ENCODE results near the gene ROBO1.

DNA sequence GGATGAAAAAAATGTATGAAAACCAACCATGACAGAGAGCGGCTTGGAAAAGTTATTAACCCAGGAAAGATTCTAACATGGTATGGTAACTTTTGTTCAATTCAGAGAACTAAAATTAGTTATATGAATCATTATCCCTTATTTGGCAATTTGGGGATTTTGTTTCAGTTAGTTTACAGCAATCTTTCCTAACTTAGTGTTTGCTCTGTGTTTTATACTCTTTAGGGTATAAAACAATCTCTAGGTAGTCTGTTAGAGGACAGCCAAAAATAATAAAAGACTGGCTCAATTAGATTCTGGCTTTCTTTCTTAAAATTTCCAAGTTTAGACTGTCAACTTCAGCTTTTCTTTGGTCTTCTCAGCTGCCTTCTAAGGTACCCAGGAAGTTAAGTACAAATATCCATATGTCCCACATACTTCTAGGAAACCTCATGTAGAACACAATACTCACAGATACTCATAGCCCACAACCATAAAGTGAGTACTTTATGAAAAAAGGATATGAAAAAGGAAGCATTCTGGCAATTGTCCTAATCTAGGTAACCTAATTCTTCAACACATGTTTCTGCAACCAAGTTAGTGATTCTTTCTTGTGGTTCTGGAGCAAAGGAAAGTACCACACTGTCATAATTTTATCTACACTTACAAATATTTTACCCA lies 849.3 kb downstream of the ROBO1 start:
- TF ChIP-seq, protein P1, sequence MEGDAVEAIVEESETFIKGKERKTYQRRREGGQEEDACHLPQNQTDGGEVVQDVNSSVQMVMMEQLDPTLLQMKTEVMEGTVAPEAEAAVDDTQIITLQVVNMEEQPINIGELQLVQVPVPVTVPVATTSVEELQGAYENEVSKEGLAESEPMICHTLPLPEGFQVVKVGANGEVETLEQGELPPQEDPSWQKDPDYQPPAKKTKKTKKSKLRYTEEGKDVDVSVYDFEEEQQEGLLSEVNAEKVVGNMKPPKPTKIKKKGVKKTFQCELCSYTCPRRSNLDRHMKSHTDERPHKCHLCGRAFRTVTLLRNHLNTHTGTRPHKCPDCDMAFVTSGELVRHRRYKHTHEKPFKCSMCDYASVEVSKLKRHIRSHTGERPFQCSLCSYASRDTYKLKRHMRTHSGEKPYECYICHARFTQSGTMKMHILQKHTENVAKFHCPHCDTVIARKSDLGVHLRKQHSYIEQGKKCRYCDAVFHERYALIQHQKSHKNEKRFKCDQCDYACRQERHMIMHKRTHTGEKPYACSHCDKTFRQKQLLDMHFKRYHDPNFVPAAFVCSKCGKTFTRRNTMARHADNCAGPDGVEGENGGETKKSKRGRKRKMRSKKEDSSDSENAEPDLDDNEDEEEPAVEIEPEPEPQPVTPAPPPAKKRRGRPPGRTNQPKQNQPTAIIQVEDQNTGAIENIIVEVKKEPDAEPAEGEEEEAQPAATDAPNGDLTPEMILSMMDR (IDR thresholded peaks at IDR 0.05): no peak
- TF ChIP-seq POLR2A (IDR thresholded peaks at IDR 0.05): no peak

Measured in thyroid gland (tissue), 4 donors.